Cerebellar cortex (tissue), 1 donor: ENCODE results near the gene LTBP2.

Source experiments
- DNase-seq: peaks from one replicate; pipeline ENCODE4 v3.0.0-alpha.2; 2015; ENCODE audit warnings: low spot score

Gene LTBP2

GRCh38 chr14:74591394-74591793 lies 20.6 kb downstream of the LTBP2 start:
- DNase-seq: no peak

- no peak for DNase-seq
These were observed 22.7 kb downstream of the LTBP2 start for GRCh38 chr14:74589291-74589879.

- no peak for DNase-seq
These were observed 24.7 kb downstream of the LTBP2 start for GRCh38 chr14:74587363-74587707.

- no peak for DNase-seq
These were observed 25.2 kb downstream of the LTBP2 start for GRCh38 chr14:74586681-74587362.

GRCh38 chr14:74585406-74586335 lies 26.4 kb downstream of the LTBP2 start:
- no peak for DNase-seq

- no peak for DNase-seq
These were observed 27.1 kb downstream of the LTBP2 start for GRCh38 chr14:74584951-74585350.

- no peak for DNase-seq
These were observed 28.2 kb downstream of the LTBP2 start for GRCh38 chr14:74583689-74584434.

GRCh38 chr14:74582910-74583581 lies 29.0 kb downstream of the LTBP2 start:
- DNase-seq: no peak

- DNase-seq: no peak
These were observed 31.8 kb downstream of the LTBP2 start for GRCh38 chr14:74580275-74580672.

- DNase-seq: no peak
These were observed 32.4 kb downstream of the LTBP2 start for GRCh38 chr14:74579447-74580274.

- no peak for DNase-seq
These were observed 33.6 kb downstream of the LTBP2 start for GRCh38 chr14:74578479-74578878.

GRCh38 chr14:74577948-74578275 lies 34.1 kb downstream of the LTBP2 start:
- no peak for DNase-seq

- DNase-seq: peak; percentile 12
These were observed 34.6 kb downstream of the LTBP2 start for GRCh38 chr14:74577247-74577947.

- DNase-seq: no peak
These were observed 36.1 kb downstream of the LTBP2 start for GRCh38 chr14:74575936-74576335.

- no peak for DNase-seq
These were observed 36.5 kb downstream of the LTBP2 start for GRCh38 chr14:74575507-74575906.

GRCh38 chr14:74574706-74575105 lies 37.3 kb downstream of the LTBP2 start:
- no peak for DNase-seq

- DNase-seq: no peak
These were observed 38.0 kb downstream of the LTBP2 start for GRCh38 chr14:74574090-74574433.

GRCh38 chr14:74573421-74574089 lies 38.5 kb downstream of the LTBP2 start:
- DNase-seq: no peak

- DNase-seq: no peak
These were observed 39.2 kb downstream of the LTBP2 start for GRCh38 chr14:74572726-74573301.
